ENCODE data around the gene EBF3. TPM values are rescaled to one million over a fixed set of nuclear protein-coding genes. Genes with fewer than 3 reads are reported as not detected.

The EBF3 gene
- total and polyA plus RNA-seq, 9 of the 15 experiments (the other 6 are each of a cell fraction or from before 2014, with no cell fraction given): not detected

GRCh38 chr10:129868449-129869035 lies 95.5 kb downstream of the EBF3 start:
- WGBS (ENCODE audit: insufficient coverage, low coverage, missing lambda C conversion rate): 0% methylated on average over 11 of the region's 18 CpGs
- no TSS peak for BruUV-seq (replicated peaks)
- no peaks in the 10 kb centered on the region for H3K4me1 ChIP-seq (replicated peaks in 1 of 2; ENCODE audit: control insufficient read depth in 2 of 2, insufficient read depth in 2 of 2, low read length in 2 of 2)
- no peaks in the 10 kb centered on the region; the same call in 1 of the 2 replicates for H4K20me1 ChIP-seq (replicated peaks; ENCODE audit: control insufficient read depth, insufficient read depth, low read length)
- no peaks in the 10 kb centered on the region for H3K9me3 ChIP-seq (replicated peaks; ENCODE audit: control insufficient read depth, insufficient read depth, low read depth, low read length)
- peaks cover 3 to 51% of the 10 kb centered on the region in 2 experiments; a peak in 4 of 5 replicates for H3K27me3 ChIP-seq (ENCODE audit: control insufficient read depth in 2 of 2, insufficient read depth in 2 of 2, low read length in 2 of 2)
- H3K27ac ChIP-seq (ENCODE audit: extremely low read depth, low read depth, low read length): no peak overlapping the region
- ATAC-seq: no peak
- H3K79me2 ChIP-seq (ENCODE audit: control insufficient read depth, insufficient read depth, low read length): no peaks in the 10 kb centered on the region
- FAIRE-seq: no peak
- POLR2A ChIA-PET: no interaction called here
- in situ Hi-C loops (cut with MboI): no loop called here
- no peak for TF ChIP-seq CREB3L1 (IDR thresholded peaks at IDR 0.05; ENCODE audit: borderline replicate concordance, low read depth)
- intact Hi-C loops (cut with micrococcal nuclease): no loop called here
- no peak overlapping the region for H3K4me2 ChIP-seq (ENCODE audit: insufficient read depth, low read length)
- no peaks in the 10 kb centered on the region for H3K9me1 ChIP-seq (ENCODE audit: control insufficient read depth, insufficient read depth, low read length)
- CTCF ChIA-PET (ENCODE audit: low intra/inter-chr PET ratio): no interaction called here
- H2AFZ ChIP-seq (ENCODE audit: low read depth, low read length): no peak overlapping the region
- no peak overlapping the region for H3K9ac ChIP-seq (ENCODE audit: insufficient read depth in 1 of 2, low read depth in 2 of 2, low read length in 2 of 2)
- H3K4me3 ChIP-seq: no peak overlapping the region
- no peak for DNase-seq (ENCODE audit: extremely low read depth in 1 of 4, low spot score in 3 of 4)
- H3K36me3 ChIP-seq (ENCODE audit: control insufficient read depth, insufficient read depth, low read length): no peaks in the 10 kb centered on the region

- Histone ChIP-seq H3K4me3 (no peak overlapping the region), H3K27ac (ENCODE audit: extremely low read depth, low read depth, low read length) (no peak overlapping the region), H3K36me3 (ENCODE audit: control insufficient read depth, insufficient read depth, low read length) (no peaks in the 10 kb centered on the region), H3K4me2 (ENCODE audit: insufficient read depth, low read length) (no peak overlapping the region), H3K79me2 (ENCODE audit: control insufficient read depth, insufficient read depth, low read length) (no peaks in the 10 kb centered on the region), H3K9ac (ENCODE audit: insufficient read depth in 1 of 2, low read depth in 2 of 2, low read length in 2 of 2) (no peak overlapping the region), H2AFZ (ENCODE audit: low read depth, low read length) (no peak overlapping the region), H4K20me1 (replicated peaks; ENCODE audit: control insufficient read depth, insufficient read depth, low read length) (no peaks in the 10 kb centered on the region; the same call in 1 of the 2 replicates), H3K9me1 (ENCODE audit: control insufficient read depth, insufficient read depth, low read length) (no peaks in the 10 kb centered on the region), H3K27me3 (ENCODE audit: control insufficient read depth in 2 of 2, insufficient read depth in 2 of 2, low read length in 2 of 2) (peaks cover 3 to 46% of the 10 kb centered on the region in 2 experiments; a peak in 4 of 5 replicates), H3K4me1 (replicated peaks in 1 of 2; ENCODE audit: control insufficient read depth in 2 of 2, insufficient read depth in 2 of 2, low read length in 2 of 2) (no peaks in the 10 kb centered on the region), H3K9me3 (replicated peaks; ENCODE audit: control insufficient read depth, insufficient read depth, low read depth, low read length) (no peaks in the 10 kb centered on the region)
- CTCF ChIA-PET (ENCODE audit: low intra/inter-chr PET ratio): no interaction called here
- in situ Hi-C loops (cut with MboI): no loop called here
- 15% methylated on average over 18 of the region's 36 CpGs for WGBS (ENCODE audit: insufficient coverage, low coverage, missing lambda C conversion rate)
- POLR2A ChIA-PET: no interaction called here
- intact Hi-C loops (cut with micrococcal nuclease): no loop called here
- FAIRE-seq (no peak), ATAC-seq (no peak), DNase-seq (ENCODE audit: extremely low read depth in 1 of 4, low spot score in 3 of 4) (no peak)
- BruUV-seq (replicated peaks): no TSS peak
- TF ChIP-seq ATF1 (CRISPR knock-in tag; IDR thresholded peaks at IDR 0.05) (no peak), ATF1 (tag; IDR thresholded peaks at IDR 0.05) (no peak), CTCF (IDR thresholded peaks at IDR 0.05 in 2 of 3, conservative IDR thresholded peaks at IDR 0.05 in 1 of 3; ENCODE audit: insufficient read depth in 2 of 3, low read depth in 1 of 3, low read length in 3 of 3) (no peak), ZNF398 (CRISPR knock-in tag; IDR thresholded peaks at IDR 0.05) (no peak), GABPB1 (CRISPR knock-in tag; IDR thresholded peaks at IDR 0.05) (no peak), RBFOX2 (IDR thresholded peaks at IDR 0.05; ENCODE audit: low read depth, low read length) (no peak), KLF16 (IDR thresholded peaks at IDR 0.05) (no peak), ZFP30 (CRISPR knock-in tag; IDR thresholded peaks at IDR 0.05; ENCODE audit: borderline replicate concordance) (no peak)
These were observed 96.4 kb downstream of the EBF3 start for GRCh38 chr10:129867631-129868179.
